HG03039 (cell line): ENCODE measurements around the gene ABCC1.
"Not testable (repeated sequence)": the region's sequence is repeated elsewhere in the genome, so short reads cannot be mapped to it uniquely, and the experiment has no call there.

ENCODE experiments used
- ATAC-seq: cut with Tn5 transposase; IDR thresholded peaks from one replicate; pipeline ENCODE4 v1.9.1; 2021; ENCODE audit warnings: mild to moderate bottlenecking, moderate library complexity; ENCODE audit not compliant: unreplicated experiment

ABCC1 gene

GRCh38 chr16:16104804-16105141 lies 155.4 kb downstream of the ABCC1 start:
- not testable (repeated sequence) for ATAC-seq

- no peak for ATAC-seq
Observed at GRCh38 chr16:16105646-16106045, 156.2 kb downstream of the ABCC1 start.

GRCh38 chr16:16106466-16106865 lies 157.1 kb downstream of the ABCC1 start:
- no peak for ATAC-seq

DNA sequence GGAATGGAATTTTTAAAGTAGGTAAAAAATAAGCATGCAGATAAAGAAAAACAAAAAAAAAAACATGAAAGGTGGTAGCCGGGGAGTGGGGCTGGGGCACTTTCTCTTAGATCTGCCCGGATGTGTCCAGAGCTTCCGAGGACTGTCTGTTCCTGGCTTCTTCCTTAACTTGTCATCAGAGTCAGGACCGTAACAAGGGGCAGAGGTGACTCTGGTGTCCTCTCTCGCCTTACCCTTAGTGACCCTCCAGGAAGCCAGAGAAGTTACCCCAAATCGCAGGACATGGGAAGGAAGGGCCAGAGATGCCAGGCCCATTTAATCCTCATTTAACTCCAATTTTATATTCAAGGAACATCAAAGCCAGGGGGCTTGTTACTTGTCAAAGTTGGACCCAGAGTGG lies 158.4 kb downstream of the ABCC1 start:
- ATAC-seq, result no peak

DNA sequence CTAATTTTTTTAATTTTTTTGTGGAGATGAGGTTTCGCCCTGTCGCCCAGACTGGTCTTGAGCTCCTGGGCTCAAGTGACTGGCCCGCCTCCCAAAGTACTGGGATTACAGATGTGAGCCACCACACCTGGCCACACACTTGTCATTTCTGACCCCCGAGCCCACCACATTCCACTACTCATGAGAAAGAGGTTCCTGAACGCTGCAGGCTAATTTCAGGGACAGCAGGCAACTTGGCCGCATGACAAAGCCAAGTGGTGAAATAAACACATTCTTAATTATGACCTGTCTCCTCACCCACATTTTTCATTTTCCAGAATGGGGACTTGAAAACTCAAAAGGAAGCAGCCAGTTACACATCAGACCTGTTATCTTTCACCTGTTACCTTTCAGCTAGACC lies 159.3 kb downstream of the ABCC1 start:
- no peak for ATAC-seq

- ATAC-seq, result no peak
Observed at GRCh38 chr16:16109453-16110110, 160.2 kb downstream of the ABCC1 start.

- ATAC-seq, result no peak
Observed at GRCh38 chr16:16110111-16110490, 160.7 kb downstream of the ABCC1 start.

DNA sequence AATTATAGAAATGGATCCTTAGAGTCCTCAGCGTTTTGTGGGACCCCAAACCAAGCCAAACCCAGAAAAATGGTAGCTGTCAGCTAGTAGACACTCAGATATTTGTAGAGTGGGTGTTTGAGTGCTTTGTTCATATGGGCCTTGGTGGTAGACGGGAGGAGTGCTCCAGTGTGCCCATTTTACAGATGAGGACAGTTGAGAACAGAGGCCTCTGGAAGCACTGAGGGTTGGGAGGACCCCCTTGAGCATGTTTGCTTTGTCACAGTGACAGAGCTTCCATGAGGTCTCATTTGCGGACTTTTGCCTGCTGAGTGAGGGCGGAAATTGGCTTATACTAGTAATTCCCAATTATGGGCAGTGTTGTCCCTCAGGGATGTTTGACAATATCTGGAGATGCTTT lies 162.2 kb downstream of the ABCC1 start:
- ATAC-seq, result no peak

DNA sequence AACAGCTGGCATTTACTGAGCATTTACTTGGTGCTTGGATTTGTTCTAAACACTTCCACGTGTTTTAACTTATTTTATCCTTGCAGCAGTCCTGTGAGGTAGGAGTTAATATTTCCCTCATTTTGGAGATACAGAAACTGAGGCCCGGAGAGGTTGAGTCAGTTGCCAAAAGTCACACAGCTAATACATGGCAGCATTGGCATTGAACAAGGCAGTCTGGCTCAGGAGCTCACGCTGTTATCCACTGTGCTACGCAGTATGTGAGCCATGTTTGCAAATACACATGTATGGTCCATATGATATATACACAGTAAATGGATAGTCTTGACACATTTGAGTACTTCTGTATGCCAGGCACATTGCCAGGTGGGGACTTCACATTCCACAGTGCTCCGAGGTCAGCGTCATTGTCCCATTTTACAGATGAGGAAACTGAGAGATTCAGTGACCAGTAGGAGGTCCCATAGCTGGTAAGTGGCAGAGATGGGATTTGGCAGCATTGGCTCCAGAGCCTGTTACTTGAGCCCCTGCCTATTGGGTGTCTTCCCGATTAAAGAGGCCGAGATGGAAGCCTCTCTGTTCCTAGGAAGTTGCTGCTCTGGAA lies 163.1 kb downstream of the ABCC1 start:
- ATAC-seq, result no peak

- no peak for ATAC-seq
Observed at GRCh38 chr16:16113076-16113475, 163.7 kb downstream of the ABCC1 start.

- no peak for ATAC-seq
Observed at GRCh38 chr16:16116841-16117240, 167.4 kb downstream of the ABCC1 start.

DNA sequence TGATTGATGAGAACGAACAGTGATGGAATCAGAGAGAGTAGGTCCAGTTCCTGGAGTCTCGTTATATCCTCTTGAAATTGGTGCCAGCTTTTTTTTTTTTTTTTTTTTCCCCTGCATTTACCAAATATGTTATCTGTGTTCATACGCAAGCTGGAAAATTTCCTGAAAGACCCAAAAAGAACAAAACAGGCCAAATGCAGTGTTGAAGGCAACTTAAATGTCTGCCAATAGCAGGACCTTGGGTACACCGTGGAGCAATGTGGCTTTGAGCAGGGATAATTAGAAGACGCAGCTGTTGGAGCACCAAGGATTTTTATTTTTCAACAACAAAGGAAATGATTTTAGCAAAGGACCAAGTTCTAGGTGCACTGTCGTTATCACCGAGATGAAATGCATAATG lies 168.9 kb downstream of the ABCC1 start:
- no peak for ATAC-seq

DNA sequence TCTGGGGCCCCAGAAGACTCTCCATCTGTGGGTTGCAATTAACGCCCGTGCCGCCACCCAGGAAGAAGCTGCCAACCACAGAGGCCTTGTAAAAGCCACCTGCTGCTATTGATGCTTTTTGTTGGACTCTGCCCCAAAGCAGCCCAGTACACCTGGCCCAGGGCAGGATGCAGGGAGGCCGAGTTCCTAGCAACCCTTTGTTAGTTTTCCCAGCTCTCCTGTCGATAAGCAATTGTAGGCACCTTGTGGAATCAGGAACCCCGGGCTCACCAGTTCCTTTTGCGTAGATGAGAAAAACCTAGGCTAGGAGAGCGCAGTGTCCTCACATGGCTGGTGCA lies 170.6 kb downstream of the ABCC1 start:
- no peak for ATAC-seq

DNA sequence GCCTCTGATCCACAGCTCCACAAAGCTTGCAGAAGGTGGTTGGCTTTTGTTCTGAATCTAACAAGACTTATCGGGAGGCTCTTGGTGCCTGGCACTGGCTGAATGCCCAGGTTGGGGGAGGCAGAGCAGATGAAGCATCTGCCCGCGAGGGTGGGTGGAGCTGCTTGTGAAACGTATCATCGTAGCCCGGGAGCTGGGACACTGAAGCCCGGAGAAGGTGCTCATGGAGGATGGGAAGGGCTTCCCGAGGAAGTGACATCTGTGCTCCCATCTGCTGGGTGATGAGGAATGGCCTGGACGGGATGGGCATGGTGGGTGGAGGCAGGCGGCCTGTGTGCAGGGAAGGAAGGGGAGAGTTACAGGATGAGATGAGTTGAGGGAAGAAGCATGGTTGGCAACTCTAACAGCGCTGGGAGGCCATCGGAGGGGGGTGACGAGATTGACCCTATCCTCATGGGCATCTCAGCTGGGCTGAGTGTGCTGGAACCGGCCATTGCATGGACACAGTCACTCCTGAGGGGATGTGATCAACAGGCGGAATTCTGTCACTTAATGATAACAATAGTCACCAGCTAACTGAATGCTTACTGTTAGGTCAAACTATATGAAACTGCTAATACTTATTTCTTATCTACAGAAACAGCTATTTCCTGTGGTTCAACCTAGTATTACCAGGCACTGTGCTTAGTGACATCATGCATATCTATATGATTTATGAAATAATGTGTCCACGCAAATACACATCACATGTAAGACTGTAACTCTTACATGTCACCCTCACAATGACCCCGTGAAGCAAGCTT lies 171.2 kb downstream of the ABCC1 start:
- no peak for ATAC-seq

DNA sequence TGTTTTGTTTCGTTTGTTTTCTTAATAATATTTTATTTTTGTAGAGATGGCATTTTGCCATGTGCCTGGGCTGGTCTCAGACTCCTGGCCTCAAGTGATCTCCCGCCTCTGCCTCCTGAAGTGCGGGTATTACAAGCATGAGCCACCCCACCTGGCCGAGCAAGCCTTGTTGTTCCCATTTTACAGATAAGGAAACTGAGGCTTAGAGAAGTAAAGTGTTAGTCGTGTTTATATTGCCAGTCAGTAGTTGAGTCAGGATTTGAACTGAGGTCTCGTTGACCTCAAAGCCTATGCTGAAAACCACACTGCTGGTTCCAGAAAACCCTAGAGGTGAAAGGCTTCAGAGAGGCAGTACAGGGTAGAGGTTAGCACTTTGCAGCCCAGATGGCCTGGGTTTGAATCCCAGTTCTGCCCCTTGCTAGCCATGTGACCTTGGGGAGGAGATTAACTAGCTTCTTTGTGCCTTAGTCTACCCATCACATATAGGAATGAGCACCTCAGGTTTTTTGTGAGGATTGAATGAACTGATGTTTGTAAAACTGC lies 171.8 kb downstream of the ABCC1 start:
- ATAC-seq, result no peak

DNA sequence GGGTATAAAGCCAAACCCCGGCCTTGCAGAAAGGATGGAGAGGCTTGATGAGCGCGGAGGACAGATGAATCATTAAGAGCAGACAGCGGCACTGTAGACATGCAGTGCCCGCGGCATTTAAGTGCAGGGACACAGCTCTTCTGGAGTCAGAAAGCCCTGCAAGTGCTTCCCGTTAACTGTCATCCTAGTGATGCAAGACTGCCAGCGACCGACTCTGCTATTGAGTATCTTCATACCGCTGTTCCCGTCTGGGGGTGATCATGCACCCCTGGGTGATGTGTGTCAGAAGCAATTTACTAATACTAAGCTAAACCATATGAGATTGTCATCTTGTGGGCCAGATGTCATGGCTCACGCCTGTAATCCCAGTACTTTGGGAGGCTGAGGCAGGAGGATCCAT lies 172.8 kb downstream of the ABCC1 start:
- no peak for ATAC-seq

DNA sequence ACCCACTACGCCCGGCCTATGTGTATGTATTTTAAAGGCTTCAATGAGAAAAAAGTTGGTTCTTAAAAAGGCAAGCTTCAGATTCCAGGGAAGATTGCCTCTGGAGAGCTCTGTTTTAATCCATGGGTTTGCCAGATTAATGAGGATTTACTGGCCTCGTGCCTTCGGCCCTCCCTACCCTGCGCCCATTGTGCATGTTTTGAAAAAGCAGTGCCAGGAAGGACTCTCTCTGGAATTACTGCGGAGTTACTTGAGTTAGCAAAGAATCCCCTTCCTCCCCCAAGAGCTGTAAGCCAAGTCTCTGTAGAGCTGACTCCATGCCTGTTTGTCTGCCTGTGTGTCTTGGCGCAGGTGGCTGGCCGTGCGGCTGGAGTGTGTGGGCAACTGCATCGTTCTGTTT lies 175.0 kb downstream of the ABCC1 start:
- no peak for ATAC-seq

DNA sequence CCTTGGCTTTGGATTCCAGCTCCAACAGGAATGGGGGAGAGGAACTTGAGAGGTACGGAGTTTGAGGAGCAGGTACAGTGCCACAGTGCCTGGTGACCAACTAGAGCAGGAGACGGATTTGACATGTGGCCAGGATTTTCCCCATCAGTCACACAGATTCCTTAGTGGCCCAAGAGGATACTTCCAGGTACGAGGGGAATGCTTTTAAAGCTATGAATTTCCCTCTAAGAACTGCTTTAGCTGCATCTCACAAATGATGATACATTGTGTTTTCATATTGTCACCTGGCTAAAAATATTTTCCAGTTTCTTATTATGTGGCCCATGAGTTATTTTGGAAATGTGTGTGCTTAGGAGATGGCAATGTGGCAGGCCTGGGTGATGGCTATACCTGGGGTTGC lies 175.6 kb downstream of the ABCC1 start:
- ATAC-seq, result no peak

- ATAC-seq, result no peak
Observed at GRCh38 chr16:16126896-16127295, 177.5 kb downstream of the ABCC1 start.

GRCh38 chr16:16127469-16128116 lies 178.2 kb downstream of the ABCC1 start:
- ATAC-seq, result no peak

- ATAC-seq, result no peak
Observed at GRCh38 chr16:16131204-16131603, 181.8 kb downstream of the ABCC1 start.

DNA sequence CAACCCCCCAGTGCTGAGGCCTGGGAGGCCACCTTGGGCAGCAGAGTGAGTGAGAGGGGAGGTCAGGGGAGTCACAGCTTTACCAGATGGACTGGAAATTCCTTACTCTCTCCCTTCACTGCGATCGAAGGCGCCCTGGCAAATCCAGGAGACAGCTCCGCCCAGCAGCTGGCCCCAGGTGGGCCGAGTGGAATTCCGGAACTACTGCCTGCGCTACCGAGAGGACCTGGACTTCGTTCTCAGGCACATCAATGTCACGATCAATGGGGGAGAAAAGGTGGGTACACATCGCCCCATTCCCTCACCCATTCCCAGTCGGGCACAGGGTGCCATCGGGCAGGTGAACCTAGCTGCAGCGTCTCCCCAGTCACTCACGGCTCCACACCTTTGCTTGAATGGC lies 182.2 kb downstream of the ABCC1 start:
- ATAC-seq, result no peak
